ENCODE results near the gene IQSEC3.
"Not testable (repeated sequence)": the region's sequence is repeated elsewhere in the genome, so short reads cannot be mapped to it uniquely, and the experiment has no call there.

The IQSEC3 gene

GRCh38 chr12:176321-177181 is 110.0 kb downstream of the IQSEC3 start:
- Mint-ChIP-seq H3K4me3 (no peak overlapping the region), H3K27ac (peak overlapping the region; percentile 14), H3K4me1 (peaks cover 16% of the 10 kb centered on the region), H3K36me3 (no peaks in the 10 kb centered on the region), H3K9me3 (no peaks in the 10 kb centered on the region)
- no peak for DNase-seq (ENCODE audit: low spot score in 2 of 2)
- no peak for ATAC-seq

- no peak for DNase-seq (ENCODE audit: low spot score in 2 of 2)
- no peak for ATAC-seq
- Mint-ChIP-seq H3K4me3 (no peak overlapping the region), H3K4me1 (peaks cover 16% of the 10 kb centered on the region), H3K36me3 (no peaks in the 10 kb centered on the region), H3K9me3 (no peaks in the 10 kb centered on the region), H3K27ac (peak overlapping the region; percentile 86)
Observed at GRCh38 chr12:177336-177979, 110.9 kb downstream of the IQSEC3 start.

- Mint-ChIP-seq H3K27ac (peak overlapping the region; percentile 86), H3K4me1 (peaks cover 16% of the 10 kb centered on the region), H3K4me3 (no peak overlapping the region), H3K9me3 (no peaks in the 10 kb centered on the region), H3K36me3 (no peaks in the 10 kb centered on the region)
- ATAC-seq (no peak), DNase-seq (ENCODE audit: low spot score in 2 of 2) (no peak)
Observed at GRCh38 chr12:177980-178828, 111.6 kb downstream of the IQSEC3 start.

- H3K4me3 Mint-ChIP-seq: no peak overlapping the region
- peaks cover 16% of the 10 kb centered on the region for H3K4me1 Mint-ChIP-seq
- ATAC-seq (no peak), DNase-seq (ENCODE audit: low spot score in 2 of 2) (no peak)
- no peaks in the 10 kb centered on the region for H3K36me3 Mint-ChIP-seq
- no peaks in the 10 kb centered on the region for H3K9me3 Mint-ChIP-seq
- peak overlapping the region; percentile 60 for H3K27ac Mint-ChIP-seq
Observed at GRCh38 chr12:178829-179109, 112.2 kb downstream of the IQSEC3 start.

- Mint-ChIP-seq H3K4me3 (no peak overlapping the region), H3K4me1 (peaks cover 16% of the 10 kb centered on the region), H3K9me3 (no peaks in the 10 kb centered on the region), H3K36me3 (no peaks in the 10 kb centered on the region), H3K27ac (peak overlapping the region; percentile 70)
- ATAC-seq (no peak), DNase-seq (ENCODE audit: low spot score in 2 of 2) (no peak)
Observed at GRCh38 chr12:179131-179884, 112.7 kb downstream of the IQSEC3 start.

- Mint-ChIP-seq H3K4me3 (no peak overlapping the region), H3K27ac (peak overlapping the region; percentile 70), H3K36me3 (no peaks in the 10 kb centered on the region), H3K4me1 (peaks cover 16% of the 10 kb centered on the region), H3K9me3 (no peaks in the 10 kb centered on the region)
- DNase-seq (ENCODE audit: low spot score in 2 of 2): no peak
- ATAC-seq: no peak
Observed at GRCh38 chr12:179885-180284, 113.3 kb downstream of the IQSEC3 start.

GRCh38 chr12:180445-180844 is 113.9 kb downstream of the IQSEC3 start:
- Mint-ChIP-seq H3K9me3 (no peaks in the 10 kb centered on the region), H3K4me3 (no peak overlapping the region), H3K27ac (no peak overlapping the region), H3K4me1 (peaks cover 16% of the 10 kb centered on the region), H3K36me3 (no peaks in the 10 kb centered on the region)
- ATAC-seq (peak; percentile 48), DNase-seq (ENCODE audit: low spot score in 2 of 2) (no peak)

- Mint-ChIP-seq H3K27ac (no peak overlapping the region), H3K9me3 (no peaks in the 10 kb centered on the region)
- ATAC-seq: no peak
Observed at GRCh38 chr12:181921-182320, 115.4 kb downstream of the IQSEC3 start.

GRCh38 chr12:182381-182892 is 115.9 kb downstream of the IQSEC3 start:
- ATAC-seq (no peak), DNase-seq (ENCODE audit: low spot score in 2 of 2) (no peak)
- Mint-ChIP-seq H3K4me3 (no peak overlapping the region), H3K4me1 (peaks cover 11% of the 10 kb centered on the region), H3K36me3 (no peaks in the 10 kb centered on the region), H3K27ac (no peak overlapping the region), H3K9me3 (no peaks in the 10 kb centered on the region)

More at GRCh38 chr12:181921-182320, 115.4 kb downstream of the IQSEC3 start:
- peaks cover 12% of the 10 kb centered on the region for H3K4me1 Mint-ChIP-seq
- no peak for DNase-seq (ENCODE audit: low spot score in 2 of 2)
- no peak overlapping the region for H3K4me3 Mint-ChIP-seq
- no peaks in the 10 kb centered on the region for H3K36me3 Mint-ChIP-seq

GRCh38 chr12:184811-185575 is 118.4 kb downstream of the IQSEC3 start:
- ATAC-seq: no peak
- no peak for DNase-seq (ENCODE audit: low spot score in 2 of 2)
- no peaks in the 10 kb centered on the region for H3K9me3 Mint-ChIP-seq
- H3K4me3 Mint-ChIP-seq: no peak overlapping the region
- H3K36me3 Mint-ChIP-seq: no peaks in the 10 kb centered on the region
- H3K4me1 Mint-ChIP-seq: peaks cover 13% of the 10 kb centered on the region
- no peak overlapping the region for H3K27ac Mint-ChIP-seq

- no peak overlapping the region for H3K4me3 Mint-ChIP-seq
- no peak for DNase-seq (ENCODE audit: low spot score in 2 of 2)
- H3K36me3 Mint-ChIP-seq: no peaks in the 10 kb centered on the region
- no peak overlapping the region for H3K27ac Mint-ChIP-seq
- peak; percentile 17 for ATAC-seq
- H3K9me3 Mint-ChIP-seq: no peaks in the 10 kb centered on the region
- H3K4me1 Mint-ChIP-seq: peaks cover 8% of the 10 kb centered on the region
Observed at GRCh38 chr12:185576-185955, 119.0 kb downstream of the IQSEC3 start.

- peaks cover 6% of the 10 kb centered on the region for H3K4me1 Mint-ChIP-seq
- H3K36me3 Mint-ChIP-seq: no peaks in the 10 kb centered on the region
- H3K9me3 Mint-ChIP-seq: no peaks in the 10 kb centered on the region
- DNase-seq (ENCODE audit: low spot score in 2 of 2): no peak
- no peak overlapping the region for H3K4me3 Mint-ChIP-seq
- ATAC-seq: no peak
- H3K27ac Mint-ChIP-seq: no peak overlapping the region
Observed at GRCh38 chr12:186006-186625, 119.5 kb downstream of the IQSEC3 start.

GRCh38 chr12:187986-188909 is 121.7 kb downstream of the IQSEC3 start:
- ATAC-seq: peak; percentile 15
- not testable (repeated sequence) for H3K36me3 Mint-ChIP-seq; DNase-seq (ENCODE audit: low spot score in 2 of 2); H3K9me3 Mint-ChIP-seq; H3K27ac Mint-ChIP-seq; H3K4me1 Mint-ChIP-seq
- H3K4me3 Mint-ChIP-seq: peak overlapping the region; percentile 54

Data from stimulated activated effector memory CD8-positive, alpha-beta T cell treated with anti-CD3 and anti-CD28 coated beads, Interleukin-12 subunit alpha, Interleukin-12 subunit beta, amount 100 ng/mL, for 72 hours (primary cell).